ENCODE results near the gene TTC27.

TTC27 gene

DNA sequence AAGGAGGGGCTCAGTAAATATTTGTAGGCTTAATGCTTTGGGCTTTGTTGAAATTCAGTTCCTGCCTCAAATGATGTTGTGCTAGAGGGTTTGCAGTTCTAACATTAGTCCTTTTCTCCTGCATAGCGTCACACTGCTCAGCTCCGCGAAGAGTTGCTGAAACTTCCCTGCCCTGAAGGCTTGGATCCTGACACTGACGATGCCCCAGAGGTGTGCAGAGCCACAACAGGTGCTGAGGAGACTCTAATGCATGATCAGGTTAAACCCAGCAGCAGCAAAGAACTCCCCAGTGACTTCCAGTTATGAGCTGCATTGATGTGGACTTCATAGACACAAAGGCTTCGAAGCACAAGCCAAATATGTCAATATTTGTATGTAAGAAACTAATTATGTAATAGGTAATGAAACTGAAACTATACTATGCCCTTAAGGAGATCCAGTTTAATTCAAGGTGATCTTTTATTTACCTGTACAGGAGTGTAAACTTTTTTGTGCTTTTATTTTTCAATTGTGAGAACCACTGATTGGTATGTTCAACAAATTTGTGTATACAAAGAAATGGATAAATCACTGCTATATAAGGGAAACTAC is 10.2 kb upstream of the TTC27 start:
- no peak overlapping the region for H3K4me3 ChIP-seq (ENCODE audit: low read depth, low read length)
- no peak for DNase-seq (ENCODE audit: low read depth)
- TF ChIP-seq, protein P1, sequence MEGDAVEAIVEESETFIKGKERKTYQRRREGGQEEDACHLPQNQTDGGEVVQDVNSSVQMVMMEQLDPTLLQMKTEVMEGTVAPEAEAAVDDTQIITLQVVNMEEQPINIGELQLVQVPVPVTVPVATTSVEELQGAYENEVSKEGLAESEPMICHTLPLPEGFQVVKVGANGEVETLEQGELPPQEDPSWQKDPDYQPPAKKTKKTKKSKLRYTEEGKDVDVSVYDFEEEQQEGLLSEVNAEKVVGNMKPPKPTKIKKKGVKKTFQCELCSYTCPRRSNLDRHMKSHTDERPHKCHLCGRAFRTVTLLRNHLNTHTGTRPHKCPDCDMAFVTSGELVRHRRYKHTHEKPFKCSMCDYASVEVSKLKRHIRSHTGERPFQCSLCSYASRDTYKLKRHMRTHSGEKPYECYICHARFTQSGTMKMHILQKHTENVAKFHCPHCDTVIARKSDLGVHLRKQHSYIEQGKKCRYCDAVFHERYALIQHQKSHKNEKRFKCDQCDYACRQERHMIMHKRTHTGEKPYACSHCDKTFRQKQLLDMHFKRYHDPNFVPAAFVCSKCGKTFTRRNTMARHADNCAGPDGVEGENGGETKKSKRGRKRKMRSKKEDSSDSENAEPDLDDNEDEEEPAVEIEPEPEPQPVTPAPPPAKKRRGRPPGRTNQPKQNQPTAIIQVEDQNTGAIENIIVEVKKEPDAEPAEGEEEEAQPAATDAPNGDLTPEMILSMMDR (conservative IDR thresholded peaks at IDR 0.05; ENCODE audit: low read depth, low read length): no peak

DNA sequence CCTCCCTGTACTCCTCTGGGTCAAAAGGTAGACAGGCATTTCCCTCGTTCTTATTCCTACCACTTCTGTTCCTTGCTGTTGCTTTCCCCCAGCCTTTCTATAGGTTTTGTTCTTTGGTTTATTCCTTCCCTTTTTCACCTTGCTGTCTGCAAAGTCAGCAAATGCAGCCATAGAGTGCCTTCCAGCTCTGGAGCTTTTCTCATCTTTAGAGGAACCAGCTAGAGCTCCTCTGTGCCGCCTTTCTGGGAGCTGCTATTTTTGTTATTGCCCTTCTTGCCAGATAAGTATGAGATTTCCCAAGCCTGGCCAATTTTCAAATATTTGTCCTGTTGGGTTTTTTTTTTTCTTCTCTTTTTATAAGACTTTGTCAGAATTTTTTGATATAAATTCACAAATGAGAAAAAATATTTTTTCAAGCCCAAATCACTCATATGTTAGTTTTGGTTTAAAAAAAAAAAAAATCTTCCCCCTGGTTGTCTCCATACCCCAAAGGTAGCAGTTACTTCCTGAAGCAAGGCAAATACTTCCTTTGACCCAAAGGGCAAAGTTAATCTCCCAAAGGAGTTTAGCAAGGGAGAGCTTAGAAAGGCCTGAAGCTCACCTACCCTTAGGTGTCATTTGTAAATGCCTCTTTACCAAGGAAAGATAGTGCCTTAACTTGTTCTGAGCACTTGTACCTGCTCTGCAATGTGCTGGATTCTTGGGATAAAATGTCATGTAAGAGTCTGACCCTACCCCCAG is 5.1 kb upstream of the TTC27 start:
- H3K4me3 ChIP-seq (ENCODE audit: low read depth, low read length): no peak overlapping the region
- TF ChIP-seq, protein P1 (conservative IDR thresholded peaks at IDR 0.05; ENCODE audit: low read depth, low read length): no peak
- DNase-seq (ENCODE audit: low read depth): no peak

- H3K4me3 ChIP-seq (ENCODE audit: low read depth, low read length): no peak overlapping the region
- no peak for DNase-seq (ENCODE audit: low read depth)
- TF ChIP-seq, protein P1 (conservative IDR thresholded peaks at IDR 0.05; ENCODE audit: low read depth, low read length): no peak
Observed at GRCh38 chr2:32623311-32623706, 4.5 kb upstream of the TTC27 start.

- DNase-seq (ENCODE audit: low read depth): no peak
- TF ChIP-seq, protein P1 (conservative IDR thresholded peaks at IDR 0.05; ENCODE audit: low read depth, low read length): no peak
- H3K4me3 ChIP-seq (ENCODE audit: low read depth, low read length): no peak overlapping the region
Observed at GRCh38 chr2:32624812-32625211, 3.0 kb upstream of the TTC27 start.

DNA sequence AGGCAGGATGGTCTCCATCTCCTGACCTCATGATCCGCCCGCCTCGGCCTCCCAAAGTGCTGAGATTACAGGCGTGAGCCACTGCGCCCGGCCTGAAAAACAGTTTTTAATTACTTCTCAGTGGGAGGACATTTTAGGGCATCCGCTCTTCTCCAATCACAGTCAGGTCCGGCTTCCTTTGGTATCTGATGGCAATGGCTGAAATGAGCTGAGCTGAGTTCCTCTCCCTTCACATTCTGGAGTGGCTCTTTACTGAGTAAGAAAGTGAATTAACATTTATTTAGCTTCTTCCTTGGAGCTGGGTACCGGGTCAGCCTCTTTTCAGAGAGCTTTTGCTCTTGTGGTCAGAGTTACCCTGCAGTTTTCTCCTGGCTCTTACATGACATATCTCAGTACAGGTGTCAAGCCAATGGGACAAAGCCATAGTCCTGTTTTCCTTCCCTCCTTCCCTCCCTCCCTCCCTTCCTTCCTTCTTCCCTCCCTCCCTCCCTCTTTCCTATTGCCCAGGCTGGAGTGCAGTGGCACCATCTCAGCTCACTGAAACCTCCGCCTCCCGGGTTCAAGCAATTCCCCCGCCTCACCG is 1.1 kb upstream of the TTC27 start:
- TF ChIP-seq, protein P1 (conservative IDR thresholded peaks at IDR 0.05; ENCODE audit: low read depth, low read length): no peak
- no peak overlapping the region for H3K4me3 ChIP-seq (ENCODE audit: low read depth, low read length)
- peak; percentile 26 for DNase-seq (ENCODE audit: low read depth)

DNA sequence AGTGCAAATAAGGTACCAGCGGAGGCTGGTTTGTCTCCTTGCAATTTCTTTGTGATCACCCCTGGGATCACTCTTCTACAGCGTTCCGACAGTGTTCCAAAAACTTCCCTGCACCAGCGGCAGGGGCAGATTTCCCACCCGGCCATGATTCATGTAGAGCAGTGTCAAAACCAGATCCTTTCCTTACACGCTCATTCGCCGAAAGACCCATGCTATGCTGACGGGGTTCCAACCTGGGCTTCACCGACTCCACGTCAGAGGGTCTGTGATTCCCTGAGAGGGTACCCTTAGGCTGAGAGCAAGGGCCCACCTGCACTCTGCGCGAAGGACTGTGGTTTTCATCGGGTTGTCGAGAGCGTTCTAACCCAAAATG is 423 bp upstream of the TTC27 start:
- peak; percentile 58 for DNase-seq (ENCODE audit: low read depth)
- peak overlapping the region; percentile 96 for H3K4me3 ChIP-seq (ENCODE audit: low read depth, low read length)
- TF ChIP-seq, protein P1 (conservative IDR thresholded peaks at IDR 0.05; ENCODE audit: low read depth, low read length): peak; percentile 55
